MM.1S (cell line): ENCODE data around the gene CPEB3.
A peak's percentile ranks its signal among the peaks of the same experiment; 100 is the strongest.

Source experiments
- DNase-seq: peaks from one replicate; pipeline ENCODE4 v3.0.0-alpha.2; 2015
- H2AFZ ChIP-seq: fragments of 300-600 bp; sonication (generic); 2 replicates; pipeline ENCODE4 v1.6.0; 2016; ENCODE audit warnings: antibody characterized with exemption, low read length
- H3F3A ChIP-seq: fragments of 300-600 bp; sonication (generic); 2 replicates; pipeline ENCODE4 v1.6.1; 2016; ENCODE audit warnings: mild to moderate bottlenecking, antibody characterized with exemption, low read length, moderate library complexity, mixed read lengths; ENCODE audit not compliant: insufficient read depth
- H3K27ac ChIP-seq: fragments of 300-600 bp; sonication (generic); 2 replicates; pipeline ENCODE4 v1.5.1; 2016; ENCODE audit warnings: mild to moderate bottlenecking, low read length
- H3K27me3 ChIP-seq: fragments of 300-600 bp; sonication (generic); replicated peaks from 2 replicates; pipeline ENCODE4 v1.6.0; 2016; ENCODE audit warnings: low read length; ENCODE audit not compliant: insufficient read depth
- H3K36me3 ChIP-seq: fragments of 300-600 bp; sonication (generic); replicated peaks from 2 replicates; pipeline ENCODE4 v1.6.1; 2016; ENCODE audit warnings: mild to moderate bottlenecking, low read length, mixed read lengths; ENCODE audit not compliant: insufficient read depth
- H3K4me1 ChIP-seq: fragments of 300-600 bp; sonication (generic); 2 replicates; pipeline ENCODE4 v1.6.1; 2016; ENCODE audit warnings: low read length, mixed read lengths
- H3K4me2 ChIP-seq: fragments of 300-600 bp; sonication (generic); 2 replicates; pipeline ENCODE4 v1.6.0; 2016; ENCODE audit warnings: low read depth, low read length
- H3K4me3 ChIP-seq: fragments of 300-600 bp; sonication (generic); 2 replicates; pipeline ENCODE4 v1.5.1; 2016; ENCODE audit warnings: low read length, mixed read lengths
- H3K79me2 ChIP-seq: fragments of 300-600 bp; sonication (generic); 2 replicates; pipeline ENCODE4 v1.6.1; 2016; ENCODE audit warnings: mixed run types, low read length, mixed read lengths
- H3K9ac ChIP-seq: fragments of 300-600 bp; sonication (generic); 2 replicates; pipeline ENCODE4 v1.6.1; 2016; ENCODE audit warnings: low read length, mixed read lengths
- H3K9me2 ChIP-seq: fragments of 300-600 bp; sonication (generic); replicated peaks from 2 replicates; pipeline ENCODE4 v1.6.1; 2016; ENCODE audit warnings: mild to moderate bottlenecking, low read length, mixed read lengths; ENCODE audit not compliant: insufficient read depth
- H3K9me3 ChIP-seq: fragments of 300-600 bp; sonication (generic); replicated peaks from 2 replicates; pipeline ENCODE4 v1.6.1; 2016; ENCODE audit warnings: mild to moderate bottlenecking, low read length, mixed read lengths; ENCODE audit not compliant: insufficient read depth
- H4K20me1 ChIP-seq: fragments of 300-600 bp; sonication (generic); 2 replicates; pipeline ENCODE4 v1.6.1; 2016; ENCODE audit warnings: mild to moderate bottlenecking, low read length, moderate library complexity, mixed read lengths; ENCODE audit not compliant: insufficient read depth
- EZH2 ChIP-seq: fragments of 300-600 bp; sonication (generic); optimal IDR thresholded peaks from 2 replicates; pipeline ENCODE3; 2017; ENCODE audit warnings: low read depth, mild to moderate bottlenecking, antibody characterized with exemption, low read length, mixed read lengths
- EZH2phosphoT487 ChIP-seq: fragments of 300-600 bp; sonication (generic); IDR thresholded peaks from 2 replicates; pipeline ENCODE4 v1.6.1; 2018; ENCODE audit warnings: antibody characterized with exemption, low read length
- TF ChIP-seq, protein P1 (sequence below): fragments of 300-600 bp; sonication (generic); IDR thresholded peaks from 2 replicates; pipeline ENCODE4 v1.5.1; 2016; ENCODE audit warnings: antibody characterized with exemption, low read length, mixed read lengths

CPEB3 gene

GRCh38 chr10:92112462-92112861 is 178.4 kb downstream of the CPEB3 start:
- H3K9me3 ChIP-seq: no peaks in the 10 kb centered on the region
- peak overlapping the region; percentile 65; the same call in 1 of the 2 replicates for H3K27ac ChIP-seq
- no peak overlapping the region for H3K4me3 ChIP-seq
- no peaks in the 10 kb centered on the region for H4K20me1 ChIP-seq
- H2AFZ ChIP-seq: no peak overlapping the region
- H3K4me2 ChIP-seq: peak overlapping the region; percentile 35
- no peaks in the 10 kb centered on the region for H3K27me3 ChIP-seq
- H3K9me2 ChIP-seq: no peaks in the 10 kb centered on the region
- H3K79me2 ChIP-seq: no peaks in the 10 kb centered on the region
- peaks cover 44% of the 10 kb centered on the region for H3K4me1 ChIP-seq
- H3F3A ChIP-seq: peaks cover 13% of the 10 kb centered on the region
- TF ChIP-seq EZH2phosphoT487: no peak
- TF ChIP-seq, protein P1, sequence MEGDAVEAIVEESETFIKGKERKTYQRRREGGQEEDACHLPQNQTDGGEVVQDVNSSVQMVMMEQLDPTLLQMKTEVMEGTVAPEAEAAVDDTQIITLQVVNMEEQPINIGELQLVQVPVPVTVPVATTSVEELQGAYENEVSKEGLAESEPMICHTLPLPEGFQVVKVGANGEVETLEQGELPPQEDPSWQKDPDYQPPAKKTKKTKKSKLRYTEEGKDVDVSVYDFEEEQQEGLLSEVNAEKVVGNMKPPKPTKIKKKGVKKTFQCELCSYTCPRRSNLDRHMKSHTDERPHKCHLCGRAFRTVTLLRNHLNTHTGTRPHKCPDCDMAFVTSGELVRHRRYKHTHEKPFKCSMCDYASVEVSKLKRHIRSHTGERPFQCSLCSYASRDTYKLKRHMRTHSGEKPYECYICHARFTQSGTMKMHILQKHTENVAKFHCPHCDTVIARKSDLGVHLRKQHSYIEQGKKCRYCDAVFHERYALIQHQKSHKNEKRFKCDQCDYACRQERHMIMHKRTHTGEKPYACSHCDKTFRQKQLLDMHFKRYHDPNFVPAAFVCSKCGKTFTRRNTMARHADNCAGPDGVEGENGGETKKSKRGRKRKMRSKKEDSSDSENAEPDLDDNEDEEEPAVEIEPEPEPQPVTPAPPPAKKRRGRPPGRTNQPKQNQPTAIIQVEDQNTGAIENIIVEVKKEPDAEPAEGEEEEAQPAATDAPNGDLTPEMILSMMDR: no peak
- no peak for TF ChIP-seq EZH2
- peak; percentile 83 for DNase-seq
- peak overlapping the region; percentile 10; the same call in 1 of the 2 replicates for H3K9ac ChIP-seq
- no peaks in the 10 kb centered on the region for H3K36me3 ChIP-seq

- no peaks in the 10 kb centered on the region for H4K20me1 ChIP-seq
- peaks cover 13% of the 10 kb centered on the region for H3F3A ChIP-seq
- H3K4me1 ChIP-seq: peaks cover 44% of the 10 kb centered on the region
- H3K36me3 ChIP-seq: no peaks in the 10 kb centered on the region
- no peaks in the 10 kb centered on the region for H3K79me2 ChIP-seq
- no peak for DNase-seq
- H3K9ac ChIP-seq: no peak overlapping the region
- no peak overlapping the region for H3K4me2 ChIP-seq
- H3K9me2 ChIP-seq: no peaks in the 10 kb centered on the region
- no peaks in the 10 kb centered on the region for H3K27me3 ChIP-seq
- H3K4me3 ChIP-seq: no peak overlapping the region
- H2AFZ ChIP-seq: no peak overlapping the region
- no peak for TF ChIP-seq EZH2phosphoT487
- no peak for TF ChIP-seq EZH2
- TF ChIP-seq, protein P1: no peak
- no peaks in the 10 kb centered on the region for H3K9me3 ChIP-seq
- H3K27ac ChIP-seq: no peak overlapping the region
Measured at GRCh38 chr10:92111336-92111939, 179.4 kb downstream of the CPEB3 start.

GRCh38 chr10:92110039-92110794 is 180.7 kb downstream of the CPEB3 start:
- TF ChIP-seq EZH2phosphoT487: no peak
- TF ChIP-seq, protein P1: no peak
- TF ChIP-seq EZH2: no peak
- no peak for DNase-seq
- no peak overlapping the region for H3K4me3 ChIP-seq

More at GRCh38 chr10:92110039-92110794, 180.7 kb downstream of the CPEB3 start:
- H3K36me3 ChIP-seq: no peaks in the 10 kb centered on the region
- no peaks in the 10 kb centered on the region for H3K79me2 ChIP-seq
- H2AFZ ChIP-seq: no peak overlapping the region
- no peaks in the 10 kb centered on the region for H3K27me3 ChIP-seq
- H3F3A ChIP-seq: peaks cover 13% of the 10 kb centered on the region
- no peaks in the 10 kb centered on the region for H4K20me1 ChIP-seq
- H3K27ac ChIP-seq: no peak overlapping the region
- H3K9me3 ChIP-seq: no peaks in the 10 kb centered on the region
- no peak overlapping the region for H3K9ac ChIP-seq
- peaks cover 44% of the 10 kb centered on the region for H3K4me1 ChIP-seq
- H3K4me2 ChIP-seq: no peak overlapping the region
- no peaks in the 10 kb centered on the region for H3K9me2 ChIP-seq
